Panc1 (cell line): ENCODE data around the gene STXBP5. TPM values are rescaled to one million over a fixed set of nuclear protein-coding genes. Genes with fewer than 3 reads are reported as not detected.

Experiments
- ATAC-seq: fragments of 200-7000 bp; cut with Tn5 transposase; 2 replicates; pipeline ENCODE4 v1.9.1; 2020; ENCODE audit warnings: mild to moderate bottlenecking, moderate library complexity
- BruUV-seq: library from RNA; stranded (reverse); fragments of 400-500 nt; replicated peaks from 2 replicates; lab custom pipeline; 2021; lab: Mats Ljungman, UMichigan
- CTCF ChIA-PET: fragments of 300-600 bp; sonication (Branson Sonifier 250); formaldehyde crosslinking; loops from one replicate; lab custom pipeline; 2022; ENCODE audit warnings: antibody characterized with exemption; lab: Charles Lee
- POLR2A ChIA-PET: fragments of 300-600 bp; sonication (Branson Sonifier 250); formaldehyde crosslinking; loops from one replicate; lab custom pipeline; 2022; ENCODE audit warnings: antibody characterized with exemption; lab: Charles Lee
- DNase-seq: peaks from one replicate; pipeline ENCODE4 v3.0.0-alpha.2; 2010; ENCODE audit warnings: low read depth, low spot score
- H3K27ac ChIP-seq: 2 replicates; pipeline ENCODE4 v1.5.1; 2011; ENCODE audit warnings: mild to moderate bottlenecking, low read length, inconsistent platforms
- H3K27me3 ChIP-seq: fragments of 200-500 bp; sonication (Bioruptor generic); 2 replicates; pipeline ENCODE4 v1.6.0; 2014; ENCODE audit warnings: low read length, inconsistent platforms; ENCODE audit not compliant: control insufficient read depth, insufficient read depth
- H3K36me3 ChIP-seq: fragments of 200-500 bp; sonication (Bioruptor generic); 2 replicates; pipeline ENCODE4 v1.5.1; 2014; ENCODE audit warnings: inconsistent platforms, mild to moderate bottlenecking, low read length, moderate library complexity; ENCODE audit not compliant: control insufficient read depth, insufficient read depth
- H3K4me1 ChIP-seq: 2 replicates; pipeline ENCODE4 v1.5.1; 2011; ENCODE audit warnings: inconsistent platforms, mild to moderate bottlenecking, low read length, moderate library complexity; ENCODE audit not compliant: control insufficient read depth, insufficient read depth
- H3K4me3 ChIP-seq, 2 experiments: 2 replicates each; pipeline ENCODE4 v1.5.1; 2011 to 2012; ENCODE audit warnings: low read depth in 2 of 2, low read length in 2 of 2, mild to moderate bottlenecking in 2 of 2, inconsistent platforms in 1 of 2, moderate library complexity in 1 of 2
- H3K9me3 ChIP-seq: fragments of 200-500 bp; sonication (Bioruptor generic); 2 replicates; pipeline ENCODE4 v1.5.1; 2014; ENCODE audit warnings: low read depth, mild to moderate bottlenecking, inconsistent platforms, low read length, moderate library complexity; ENCODE audit not compliant: control insufficient read depth, insufficient read depth
- CTCF ChIP-seq: fragments of 450-650 bp; IDR thresholded peaks from 2 replicates; pipeline ENCODE4 v1.5.1; 2017; ENCODE audit warnings: mild to moderate bottlenecking
- POLR2AphosphoS5 ChIP-seq: IDR thresholded peaks from 2 replicates; pipeline ENCODE4 v1.6.1; 2012; ENCODE audit warnings: mild to moderate bottlenecking, low read depth, low read length, moderate library complexity
- REST ChIP-seq, 2 experiments: IDR thresholded peaks; 2 replicates each; pipeline ENCODE4 v1.6.1; 2011 to 2012; ENCODE audit warnings: low read depth in 2 of 2, control low read depth in 1 of 2, low read length in 1 of 2, mild to moderate bottlenecking in 1 of 2, moderate library complexity in 1 of 2; ENCODE audit not compliant: insufficient read depth in 1 of 2
- SIN3A ChIP-seq: IDR thresholded peaks from 2 replicates; pipeline ENCODE4 v1.6.1; 2012; ENCODE audit warnings: low read depth, mild to moderate bottlenecking, low read length, moderate library complexity, borderline replicate concordance; ENCODE audit not compliant: insufficient read depth
- TCF7L2 ChIP-seq: IDR thresholded peaks from 2 replicates; pipeline ENCODE4 v1.6.1; 2011; ENCODE audit warnings: mild to moderate bottlenecking, low read depth, low read length, inconsistent platforms
- in situ Hi-C: cut with HindIII; loops from 2 replicates; pipeline ENCODE4 v1.10.0; 2016; ENCODE audit warnings: low sequenced_read_pairs, low pct_unique_long_range_greater_than_20kb
- intact Hi-C: fragments of 100-400 bp; cut with micrococcal nuclease; formaldehyde crosslinking; loops from one replicate; pipeline ENCODE4 v1.10.0; 2022; ENCODE audit not compliant: unreplicated experiment
- total RNA-seq: library from RNA; stranded (reverse); gene quantifications from one replicate; pipeline ENCODE4 v1.2.1, GENCODE V29; 2021; ENCODE audit not compliant: unreplicated experiment

STXBP5 gene
- total RNA-seq, 1 experiment from 2014 or later, result 77.8 TPM

- no peaks in the 10 kb centered on the region for H3K36me3 ChIP-seq
- H3K9me3 ChIP-seq, result no peaks in the 10 kb centered on the region
- no peak for ATAC-seq
- in situ Hi-C loops, result no loop called here
- H3K4me1 ChIP-seq, result peaks cover 13% of the 10 kb centered on the region
- no peak for DNase-seq
- ChIA-PET POLR2A (no interaction called here), CTCF (no interaction called here)
- H3K27me3 ChIP-seq, result no peaks in the 10 kb centered on the region
- H3K27ac ChIP-seq, result peak overlapping the region; percentile 29; the same call in 1 of the 2 replicates
- no peak for TF ChIP-seq CTCF
- TF ChIP-seq TCF7L2, result no peak
- TF ChIP-seq POLR2AphosphoS5, result no peak
- no peak for TF ChIP-seq SIN3A
- no peak for TF ChIP-seq REST (IDR thresholded peaks at IDR 0.05; ENCODE audit: insufficient read depth in 1 of 2, low read depth in 2 of 2, low read length in 1 of 2)
- no TSS peak for BruUV-seq
- H3K4me3 ChIP-seq, result no peak overlapping the region
- intact Hi-C loops, result no loop called here
Measured at GRCh38 chr6:147177286-147177685, 26.9 kb upstream of the STXBP5 start.

GRCh38 chr6:147178355-147178754, 25.9 kb upstream of the STXBP5 start:
- TF ChIP-seq TCF7L2 (no peak), SIN3A (no peak), REST (IDR thresholded peaks at IDR 0.05; ENCODE audit: insufficient read depth in 1 of 2, low read depth in 2 of 2, low read length in 1 of 2) (no peak), POLR2AphosphoS5 (no peak), CTCF (no peak)
- BruUV-seq, result no TSS peak
- H3K27me3 ChIP-seq, result no peaks in the 10 kb centered on the region
- no peaks in the 10 kb centered on the region for H3K9me3 ChIP-seq
- peak overlapping the region; percentile 42; the same call in 1 of the 2 replicates for H3K27ac ChIP-seq
- no peaks in the 10 kb centered on the region for H3K36me3 ChIP-seq
- CTCF ChIA-PET, result no interaction called here
- peaks cover 8% of the 10 kb centered on the region; the same call in 1 of the 2 replicates for H3K4me1 ChIP-seq
- intact Hi-C loops, result no loop called here
- no peak for DNase-seq
- in situ Hi-C loops, result no loop called here
- ATAC-seq, result no peak
- POLR2A ChIA-PET, result no interaction called here
- H3K4me3 ChIP-seq, result no peak overlapping the region
